DND-41 (cell line): Measurements from ENCODE around the gene ASPSCR1.

Experiments
- ATAC-seq: fragments of 200-7000 bp; cut with Tn5 transposase; 3 replicates; pipeline ENCODE4 v1.9.1; 2021; ENCODE audit warnings: low read depth; ENCODE audit not compliant: insufficient read depth
- DNase-seq: peaks from one replicate; pipeline ENCODE4 v3.0.0-alpha.2; 2020
- H2AFZ ChIP-seq: 2 replicates; pipeline ENCODE4 v1.6.0; 2012; ENCODE audit warnings: low read depth, low read length
- H3K27ac ChIP-seq: 2 replicates; pipeline ENCODE4 v1.5.1; 2012; ENCODE audit warnings: low read length, inconsistent platforms
- H3K27me3 ChIP-seq: fragments of 200-600 bp; sonication (generic); 2 replicates; pipeline ENCODE4 v1.6.0; 2012; ENCODE audit warnings: low read length, mild to moderate bottlenecking, inconsistent platforms; ENCODE audit not compliant: insufficient read depth, poor library complexity
- H3K36me3 ChIP-seq: 2 replicates; pipeline ENCODE4 v1.5.1; 2012; ENCODE audit warnings: low read length, inconsistent platforms; ENCODE audit not compliant: insufficient read depth
- H3K4me1 ChIP-seq: 2 replicates; pipeline ENCODE4 v1.5.1; 2012; ENCODE audit warnings: mild to moderate bottlenecking, low read length; ENCODE audit not compliant: insufficient read depth
- H3K4me2 ChIP-seq: 2 replicates; pipeline ENCODE4 v1.6.0; 2012; ENCODE audit warnings: mild to moderate bottlenecking, moderate library complexity, low read length, inconsistent platforms; ENCODE audit not compliant: insufficient read depth
- H3K4me3 ChIP-seq, 2 experiments: fragments of 200-600 bp in 1 of 2; shearing (Covaris generic) in 1 of 2; 2 replicates each; pipeline ENCODE4 v1.5.1; 2012 to 2016; ENCODE audit warnings: inconsistent platforms in 2 of 2, low read length in 2 of 2, mild to moderate bottlenecking in 2 of 2, low read depth in 1 of 2, moderate library complexity in 1 of 2
- H3K79me2 ChIP-seq: 2 replicates; pipeline ENCODE4 v1.6.0; 2012; ENCODE audit warnings: low read length, inconsistent platforms; ENCODE audit not compliant: insufficient read depth
- H3K9ac ChIP-seq: 2 replicates; pipeline ENCODE4 v1.6.0; 2012; ENCODE audit warnings: low read depth, mild to moderate bottlenecking, inconsistent platforms, low read length, moderate library complexity
- H3K9me3 ChIP-seq: 2 replicates; pipeline ENCODE4 v1.5.1; 2012; ENCODE audit warnings: low read length, moderate library complexity, mild to moderate bottlenecking, inconsistent platforms; ENCODE audit not compliant: insufficient read depth, severe bottlenecking
- H4K20me1 ChIP-seq: 2 replicates; pipeline ENCODE4 v1.6.0; 2012; ENCODE audit warnings: low read length; ENCODE audit not compliant: insufficient read depth
- EZH2 ChIP-seq: IDR thresholded peaks from 3 replicates; pipeline ENCODE4 v1.6.1; 2012; ENCODE audit warnings: borderline replicate concordance, low read depth, mild to moderate bottlenecking, moderate library complexity, low read length, inconsistent platforms; ENCODE audit not compliant: severe bottlenecking
- TF ChIP-seq, protein P1 (sequence below): IDR thresholded peaks from 2 replicates; pipeline ENCODE4 v1.5.1; 2012; ENCODE audit warnings: borderline replicate concordance, low read length, moderate library complexity, mild to moderate bottlenecking; ENCODE audit not compliant: poor library complexity, severe bottlenecking; ENCODE audit errors: extremely low read depth

The ASPSCR1 gene, protein sequence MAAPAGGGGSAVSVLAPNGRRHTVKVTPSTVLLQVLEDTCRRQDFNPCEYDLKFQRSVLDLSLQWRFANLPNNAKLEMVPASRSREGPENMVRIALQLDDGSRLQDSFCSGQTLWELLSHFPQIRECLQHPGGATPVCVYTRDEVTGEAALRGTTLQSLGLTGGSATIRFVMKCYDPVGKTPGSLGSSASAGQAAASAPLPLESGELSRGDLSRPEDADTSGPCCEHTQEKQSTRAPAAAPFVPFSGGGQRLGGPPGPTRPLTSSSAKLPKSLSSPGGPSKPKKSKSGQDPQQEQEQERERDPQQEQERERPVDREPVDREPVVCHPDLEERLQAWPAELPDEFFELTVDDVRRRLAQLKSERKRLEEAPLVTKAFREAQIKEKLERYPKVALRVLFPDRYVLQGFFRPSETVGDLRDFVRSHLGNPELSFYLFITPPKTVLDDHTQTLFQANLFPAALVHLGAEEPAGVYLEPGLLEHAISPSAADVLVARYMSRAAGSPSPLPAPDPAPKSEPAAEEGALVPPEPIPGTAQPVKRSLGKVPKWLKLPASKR

GRCh38 chr17:81977211-81977808 lies at the start of gene ASPSCR1:
Gene ASPSCR1, plus strand, starts transcription at chr17:81977629. Its CDS starts 18 bp downstream, at chr17:81977647.
- H3K27ac ChIP-seq = peak within 1 kb of the TSS; percentile 96
- H3K4me3 ChIP-seq = peak within 1 kb of the TSS; percentile 72 to 86
- TF ChIP-seq EZH2 = no peak
- TF ChIP-seq, protein P1, sequence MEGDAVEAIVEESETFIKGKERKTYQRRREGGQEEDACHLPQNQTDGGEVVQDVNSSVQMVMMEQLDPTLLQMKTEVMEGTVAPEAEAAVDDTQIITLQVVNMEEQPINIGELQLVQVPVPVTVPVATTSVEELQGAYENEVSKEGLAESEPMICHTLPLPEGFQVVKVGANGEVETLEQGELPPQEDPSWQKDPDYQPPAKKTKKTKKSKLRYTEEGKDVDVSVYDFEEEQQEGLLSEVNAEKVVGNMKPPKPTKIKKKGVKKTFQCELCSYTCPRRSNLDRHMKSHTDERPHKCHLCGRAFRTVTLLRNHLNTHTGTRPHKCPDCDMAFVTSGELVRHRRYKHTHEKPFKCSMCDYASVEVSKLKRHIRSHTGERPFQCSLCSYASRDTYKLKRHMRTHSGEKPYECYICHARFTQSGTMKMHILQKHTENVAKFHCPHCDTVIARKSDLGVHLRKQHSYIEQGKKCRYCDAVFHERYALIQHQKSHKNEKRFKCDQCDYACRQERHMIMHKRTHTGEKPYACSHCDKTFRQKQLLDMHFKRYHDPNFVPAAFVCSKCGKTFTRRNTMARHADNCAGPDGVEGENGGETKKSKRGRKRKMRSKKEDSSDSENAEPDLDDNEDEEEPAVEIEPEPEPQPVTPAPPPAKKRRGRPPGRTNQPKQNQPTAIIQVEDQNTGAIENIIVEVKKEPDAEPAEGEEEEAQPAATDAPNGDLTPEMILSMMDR = no peak
- peak within 1 kb of the TSS; percentile 99 for H3K4me2 ChIP-seq
- peaks cover 5% of the 10 kb centered on the region for H3K9me3 ChIP-seq
- peaks cover 38% of the 10 kb centered on the region for H3K4me1 ChIP-seq
- ATAC-seq (peak; percentile 81), DNase-seq (peak; percentile 88)
- no peaks in the 10 kb centered on the region for H4K20me1 ChIP-seq
- H3K9ac ChIP-seq = peak within 1 kb of the TSS; percentile 94
- no peaks in the 10 kb centered on the region for H3K27me3 ChIP-seq
- peaks cover 14% of the 10 kb centered on the region for H3K79me2 ChIP-seq
- peaks cover 11% of the 10 kb centered on the region for H3K36me3 ChIP-seq
- H2AFZ ChIP-seq = peak within 1 kb of the TSS; percentile 98

DNA sequence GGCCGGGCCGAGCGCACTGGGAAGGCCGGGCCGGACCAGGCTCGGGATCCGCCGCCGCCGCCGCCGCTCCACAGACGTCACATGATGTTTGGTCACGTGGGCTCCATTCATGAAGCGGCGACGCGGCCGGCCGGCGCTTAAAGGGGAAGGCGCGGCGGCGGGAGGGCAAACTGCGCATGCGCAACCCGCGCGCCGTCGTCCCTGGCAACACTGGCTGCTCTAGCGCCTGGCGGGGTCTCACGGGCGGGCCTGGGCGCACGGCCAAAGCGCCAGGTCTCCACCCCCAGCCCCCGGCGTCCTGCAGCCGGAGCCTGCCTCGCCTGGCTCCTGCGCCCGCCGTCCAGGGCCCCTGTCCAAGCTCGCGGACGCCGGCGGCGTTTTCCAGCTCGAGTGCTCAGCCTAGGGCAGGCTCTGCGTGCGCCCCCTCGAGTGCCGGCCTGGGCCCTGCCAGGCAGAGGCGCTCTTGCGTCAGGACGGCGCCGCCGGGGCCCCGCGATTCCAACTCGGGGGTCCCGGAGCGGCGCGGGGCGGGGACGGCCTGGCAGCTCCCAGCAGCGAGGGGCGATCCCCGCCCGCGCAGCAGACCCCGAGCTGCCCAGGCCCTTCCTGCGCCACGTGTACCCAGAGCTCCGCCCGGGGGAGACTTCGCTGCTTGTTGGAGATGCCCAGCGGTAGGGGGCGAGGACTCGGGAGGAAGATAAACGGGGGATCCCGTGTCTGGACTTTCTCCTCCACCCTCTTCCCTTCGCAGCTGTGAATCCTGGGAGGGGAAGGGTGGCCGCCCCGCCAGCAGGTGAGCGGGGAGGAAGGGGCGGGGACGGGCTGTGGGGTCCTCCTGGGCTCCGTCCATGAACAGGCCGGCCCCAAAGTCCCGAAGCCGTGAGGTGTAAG lies 49.5 kb upstream of the ASPSCR1 start, which contains the start of gene MAFG:
MAFG (minus strand) TSS at position 83 of the 891 bp plus-strand sequence. CDS start 4,550 bp downstream, outside the sequence.
- DNase-seq (peak; percentile 91), ATAC-seq (peak; percentile 81)
- Histone ChIP-seq H3K4me1 (peaks cover 47% of the 10 kb centered on the region), H3K27ac (peak within 1 kb of the TSS; percentile 72), H3K4me3 (peak within 1 kb of the TSS; percentile 75 to 90), H3K36me3 (peaks cover 5% of the 10 kb centered on the region; the same call in 1 of the 2 replicates), H3K27me3 (no peaks in the 10 kb centered on the region), H2AFZ (peak within 1 kb of the TSS; percentile 97), H3K4me2 (peak within 1 kb of the TSS; percentile 90), H3K79me2 (peaks cover 46% of the 10 kb centered on the region), H3K9ac (peak within 1 kb of the TSS; percentile 88), H3K9me3 (no peaks in the 10 kb centered on the region), H4K20me1 (peaks cover 37% of the 10 kb centered on the region)
- TF ChIP-seq EZH2 = no peak
- TF ChIP-seq, protein P1 = peak; percentile 75

- Histone ChIP-seq H2AFZ (peak overlapping the region; percentile 97; the same call in 1 of the 2 replicates), H3K36me3 (peaks cover 2% of the 10 kb centered on the region; the same call in 1 of the 2 replicates), H3K9ac (peak overlapping the region; percentile 88), H3K4me2 (peak overlapping the region; percentile 90), H3K27ac (no peak overlapping the region), H3K27me3 (no peaks in the 10 kb centered on the region), H3K9me3 (no peaks in the 10 kb centered on the region), H3K4me3 (peak overlapping the region; percentile 60 to 75; a peak in 3 of 4 replicates), H3K4me1 (peaks cover 45% of the 10 kb centered on the region), H4K20me1 (peaks cover 30% of the 10 kb centered on the region), H3K79me2 (peaks cover 38% of the 10 kb centered on the region)
- no peak for DNase-seq
- TF ChIP-seq, protein P1 = no peak
- TF ChIP-seq EZH2 = no peak
- ATAC-seq = no peak
Measured at GRCh38 chr17:81928544-81929252, 48.7 kb upstream of the ASPSCR1 start.
